ENCODE results near the gene MTA1.

Gene MTA1

GRCh38 chr14:105419195-105420091, at the start of gene MTA1:
TSS of gene MTA1 (plus strand) at chr14:105419827. CDS start at chr14:105420036, 209 bp downstream.
- peak; percentile 28 for DNase-seq (ENCODE audit: low read depth)

- DNase-seq (ENCODE audit: low read depth): no peak
These were observed 45.2 kb upstream of the MTA1 start for GRCh38 chr14:105374389-105374788.

GRCh38 chr14:105375635-105376057, 44.0 kb upstream of the MTA1 start:
- DNase-seq (ENCODE audit: low read depth): no peak

- no peak for DNase-seq (ENCODE audit: low read depth)
These were observed 42.8 kb upstream of the MTA1 start for GRCh38 chr14:105376521-105377440.

DNA sequence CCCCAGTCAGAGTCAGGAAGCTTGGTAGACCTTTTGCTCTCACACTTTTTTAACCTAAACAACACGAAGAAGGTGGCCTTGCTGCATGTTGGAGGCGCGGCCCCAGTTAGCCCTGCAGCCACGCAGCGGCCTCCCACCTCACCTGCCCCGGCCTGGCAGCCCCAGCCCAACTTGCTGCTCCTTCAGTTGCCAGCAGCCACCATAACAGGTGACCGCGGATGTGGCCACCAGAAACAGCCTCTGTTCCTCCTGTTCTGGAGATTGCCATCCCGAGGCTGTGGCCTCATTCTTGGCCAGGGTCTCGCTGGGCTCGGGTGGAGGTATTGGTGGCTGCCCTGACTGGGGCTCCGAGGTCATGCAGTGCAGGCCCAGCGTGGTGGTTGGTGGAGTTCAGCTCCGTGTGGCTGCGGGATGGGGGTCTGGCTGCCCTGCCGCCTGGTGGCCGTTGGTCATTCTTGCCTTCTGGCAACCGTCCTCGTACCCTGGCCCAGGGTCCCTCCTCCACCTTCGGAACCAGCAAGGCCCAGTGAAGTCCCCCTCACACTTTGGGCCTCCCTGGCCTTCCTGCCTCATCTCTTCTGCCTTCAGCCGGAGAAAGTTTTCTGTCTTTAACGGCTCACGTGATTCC, 42.0 kb upstream of the MTA1 start:
- no peak for DNase-seq (ENCODE audit: low read depth)

GRCh38 chr14:105378199-105378598, 41.4 kb upstream of the MTA1 start:
- no peak for DNase-seq (ENCODE audit: low read depth)

- DNase-seq (ENCODE audit: low read depth): no peak
These were observed 40.5 kb upstream of the MTA1 start for GRCh38 chr14:105378873-105379685.

DNA sequence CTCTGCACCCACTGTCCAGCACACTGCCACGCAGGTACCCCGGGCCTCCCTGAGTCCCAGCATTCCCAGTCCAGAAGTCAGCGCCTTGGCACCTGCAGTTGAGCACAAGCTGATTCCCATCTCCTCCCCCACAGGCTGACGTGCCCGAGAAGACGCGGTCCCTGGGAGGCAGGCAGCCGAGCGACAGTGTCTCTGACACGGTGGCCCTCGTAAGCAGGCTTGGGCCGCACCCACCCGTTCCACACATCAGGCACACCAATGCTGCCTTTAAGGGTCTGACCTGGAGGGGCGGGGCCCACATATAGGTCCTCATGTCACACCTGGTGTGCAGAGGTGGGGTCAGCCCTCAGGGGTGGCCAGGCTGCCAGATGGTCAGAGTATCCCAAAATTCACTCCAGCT, 39.7 kb upstream of the MTA1 start:
- no peak for DNase-seq (ENCODE audit: low read depth)

DNA sequence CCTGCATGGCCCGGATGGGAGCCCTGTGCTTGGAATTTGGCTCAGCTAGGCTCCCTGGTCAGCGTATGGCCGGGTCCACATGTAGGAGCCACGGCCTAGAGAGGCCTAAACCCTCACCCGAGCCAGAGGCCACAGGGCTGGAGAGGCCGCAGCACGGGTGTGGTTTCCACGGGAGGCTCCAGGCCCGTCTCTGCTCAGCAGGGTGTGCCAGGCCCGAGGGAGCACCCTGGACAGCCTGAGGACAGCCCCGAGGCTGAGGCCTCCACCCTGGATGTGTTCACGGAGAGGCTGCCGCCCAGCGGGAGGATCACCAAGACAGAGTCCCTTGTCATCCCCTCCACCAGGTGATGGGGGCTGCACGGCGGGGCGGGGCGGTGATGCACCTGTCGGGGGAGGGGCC, 38.9 kb upstream of the MTA1 start:
- no peak for DNase-seq (ENCODE audit: low read depth)

GRCh38 chr14:105381446-105382342, 37.9 kb upstream of the MTA1 start:
- DNase-seq (ENCODE audit: low read depth): no peak

DNA sequence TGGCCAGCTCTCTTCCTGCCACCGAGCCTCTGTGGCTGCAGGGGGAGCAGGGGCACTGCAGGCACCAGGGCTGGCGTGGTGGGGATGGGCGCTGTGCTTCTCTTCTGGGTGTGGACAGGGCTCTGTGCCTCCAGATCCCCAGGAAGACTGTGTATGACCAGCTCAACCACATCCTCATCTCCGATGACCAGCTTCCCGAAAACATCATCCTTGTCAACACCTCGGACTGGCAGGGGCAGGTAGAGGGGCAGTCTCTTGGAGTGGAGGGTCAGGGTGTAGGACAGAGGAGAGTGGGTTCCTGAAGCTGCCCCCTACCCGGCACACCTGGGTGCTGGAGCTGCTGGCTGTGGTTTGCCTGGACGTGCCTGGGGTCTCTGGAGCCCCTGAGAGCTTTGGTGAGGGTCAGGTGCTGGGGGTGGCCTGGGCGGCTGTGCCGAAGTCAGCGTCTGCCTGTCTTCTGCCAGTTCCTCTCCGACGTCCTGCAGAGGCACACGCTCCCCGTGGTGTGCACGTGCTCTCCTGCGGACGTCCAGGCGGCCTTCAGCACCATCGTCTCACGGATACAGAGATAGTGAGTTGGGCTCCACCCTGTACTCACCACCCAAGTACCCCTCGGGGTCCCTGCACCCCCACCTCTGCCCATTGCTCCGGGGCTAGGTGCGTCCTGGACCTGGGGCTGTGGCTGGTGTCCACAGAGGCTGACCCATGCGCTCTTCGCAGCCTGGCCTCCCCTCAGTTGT, 37.1 kb upstream of the MTA1 start:
- DNase-seq (ENCODE audit: low read depth): no peak

- no peak for DNase-seq (ENCODE audit: low read depth)
These were observed 36.4 kb upstream of the MTA1 start for GRCh38 chr14:105383083-105383730.

GRCh38 chr14:105384041-105384557, 35.5 kb upstream of the MTA1 start:
- no peak for DNase-seq (ENCODE audit: low read depth)

DNA sequence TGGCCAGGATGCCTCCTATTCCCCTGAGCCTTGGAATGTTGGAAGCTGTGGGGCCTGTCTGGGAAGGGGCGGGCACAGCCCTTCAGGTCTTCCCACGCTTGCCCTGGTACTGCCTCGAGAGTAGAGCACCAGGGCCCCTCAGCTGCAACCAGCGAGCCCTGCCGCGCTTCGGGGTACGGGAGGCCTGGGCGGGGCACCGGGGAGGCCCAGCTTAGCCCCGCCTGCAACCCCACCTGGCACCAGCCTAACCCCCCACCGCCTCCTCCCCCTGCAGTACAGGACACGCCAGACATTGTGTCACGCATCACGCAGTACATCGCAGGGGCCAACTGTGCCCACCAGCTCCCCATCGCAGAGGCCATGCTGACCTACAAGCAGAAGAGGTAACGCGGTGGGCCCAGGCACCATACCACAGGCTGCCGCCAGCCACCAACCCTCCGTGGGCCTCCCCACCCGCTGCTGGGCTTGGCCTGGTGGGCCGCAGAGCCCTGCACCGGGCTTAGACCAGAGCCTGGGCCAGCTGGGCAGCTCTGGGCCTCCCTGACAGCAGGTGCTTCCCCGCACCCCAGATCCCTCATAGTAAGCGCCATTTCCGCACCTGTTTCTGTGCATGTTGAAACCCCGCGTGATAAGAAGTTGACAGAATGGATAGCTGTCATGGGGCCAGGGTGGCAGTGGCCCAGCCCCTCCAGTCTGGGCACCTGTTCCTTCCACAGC, 34.9 kb upstream of the MTA1 start:
- no peak for DNase-seq (ENCODE audit: low read depth)

DNA sequence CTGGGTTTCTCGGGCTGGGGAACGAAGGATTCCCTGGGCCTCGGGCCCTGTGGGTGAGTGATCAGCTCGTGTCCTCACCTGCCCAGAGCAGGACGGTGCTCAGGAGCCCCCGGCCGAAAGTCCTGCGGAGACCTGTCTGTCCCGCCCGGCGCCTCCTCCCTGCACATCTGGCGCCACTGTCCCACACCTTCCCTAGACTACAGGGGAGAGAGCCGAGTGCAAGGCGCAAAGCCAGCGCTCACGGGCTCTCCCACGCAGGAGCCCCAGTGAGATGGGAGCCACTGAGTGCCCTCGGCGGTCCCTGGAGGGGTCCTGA, 34.3 kb upstream of the MTA1 start:
- DNase-seq (ENCODE audit: low read depth): no peak

- DNase-seq (ENCODE audit: low read depth): no peak
These were observed 33.8 kb upstream of the MTA1 start for GRCh38 chr14:105385698-105386365.

DNA sequence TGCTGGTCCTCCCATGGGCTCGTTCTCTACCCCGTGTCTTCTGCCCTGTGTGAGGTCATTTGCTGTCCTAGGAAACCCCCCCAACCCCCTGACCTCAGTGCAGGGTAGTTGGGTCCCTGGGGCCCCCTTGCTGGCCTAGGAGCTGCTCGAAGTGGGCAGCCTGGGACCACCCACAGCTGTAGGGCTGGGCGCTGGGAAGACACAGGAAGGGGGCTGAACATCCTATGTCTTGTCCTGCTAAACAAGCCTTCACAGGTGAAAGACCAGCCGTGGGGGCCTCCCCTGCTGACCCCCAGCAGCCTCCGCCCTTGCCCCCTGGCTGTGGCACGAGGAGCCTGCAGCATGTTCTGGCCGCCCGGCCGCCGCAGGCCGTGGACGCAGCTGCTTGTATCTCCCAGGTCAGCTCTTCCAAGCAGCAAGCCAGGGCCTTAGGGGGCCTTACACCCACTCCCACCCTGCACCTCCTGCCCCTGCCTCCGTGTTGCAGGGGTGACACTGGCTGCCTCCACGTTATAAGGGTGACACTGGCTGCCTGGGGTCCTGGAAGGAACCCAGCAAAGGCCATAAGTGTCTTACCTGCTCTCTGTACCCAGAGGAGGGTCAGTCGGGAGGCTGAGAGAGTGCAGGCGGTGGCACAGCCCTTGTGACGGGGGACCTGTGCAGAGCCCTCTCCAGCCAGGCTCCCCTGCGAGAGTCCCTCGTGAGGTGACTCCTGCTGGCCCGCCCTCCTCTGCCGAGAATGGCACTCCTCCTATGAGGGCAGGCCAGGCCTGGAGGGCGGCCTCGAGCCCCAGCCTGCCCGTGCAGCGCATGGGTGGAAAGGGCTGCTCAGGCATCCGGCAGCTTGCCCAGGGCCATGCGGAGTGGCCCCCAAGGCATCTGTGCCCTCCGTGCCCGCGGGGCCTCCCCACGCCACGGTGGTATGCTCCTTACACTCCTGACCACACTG, 32.8 kb upstream of the MTA1 start:
- no peak for DNase-seq (ENCODE audit: low read depth)

All from fibroblast of gingiva (primary cell).